ENCODE measurements around the gene USP31. TPM values are rescaled to one million over a fixed set of nuclear protein-coding genes. Genes with fewer than 3 reads are reported as not detected.
"Not testable (repeated sequence)": the region's sequence is repeated elsewhere in the genome, so short reads cannot be mapped to it uniquely, and the experiment has no call there.

The USP31 gene
- total and polyA plus RNA-seq, 2 of the 13 experiments (the other 11 are each of a cell fraction or from before 2014, with no cell fraction given) = 22.5 to 23.3 TPM

- 0 out of 2 replicates have a peak, but pooled peaks have one; percentile 9 for TF ChIP-seq ZNF121 (CRISPR knock-in tag; IDR thresholded peaks at IDR 0.05)
- peak; percentile 98 for TF ChIP-seq ZBTB38 (CRISPR knock-in tag; IDR thresholded peaks at IDR 0.05)
- peak; percentile 55; the same call in 1 of the 2 replicates for TF ChIP-seq ZBTB26 (CRISPR knock-in tag; IDR thresholded peaks at IDR 0.05; ENCODE audit: borderline replicate concordance)
- not testable (repeated sequence) for TF ChIP-seq LCORL, SOX6, FOXP1 (IDR thresholded peaks at IDR 0.05)
- TF ChIP-seq LCORL (CRISPR knock-in tag; IDR thresholded peaks at IDR 0.05) = peak; percentile 68
- TF ChIP-seq, protein P1, sequence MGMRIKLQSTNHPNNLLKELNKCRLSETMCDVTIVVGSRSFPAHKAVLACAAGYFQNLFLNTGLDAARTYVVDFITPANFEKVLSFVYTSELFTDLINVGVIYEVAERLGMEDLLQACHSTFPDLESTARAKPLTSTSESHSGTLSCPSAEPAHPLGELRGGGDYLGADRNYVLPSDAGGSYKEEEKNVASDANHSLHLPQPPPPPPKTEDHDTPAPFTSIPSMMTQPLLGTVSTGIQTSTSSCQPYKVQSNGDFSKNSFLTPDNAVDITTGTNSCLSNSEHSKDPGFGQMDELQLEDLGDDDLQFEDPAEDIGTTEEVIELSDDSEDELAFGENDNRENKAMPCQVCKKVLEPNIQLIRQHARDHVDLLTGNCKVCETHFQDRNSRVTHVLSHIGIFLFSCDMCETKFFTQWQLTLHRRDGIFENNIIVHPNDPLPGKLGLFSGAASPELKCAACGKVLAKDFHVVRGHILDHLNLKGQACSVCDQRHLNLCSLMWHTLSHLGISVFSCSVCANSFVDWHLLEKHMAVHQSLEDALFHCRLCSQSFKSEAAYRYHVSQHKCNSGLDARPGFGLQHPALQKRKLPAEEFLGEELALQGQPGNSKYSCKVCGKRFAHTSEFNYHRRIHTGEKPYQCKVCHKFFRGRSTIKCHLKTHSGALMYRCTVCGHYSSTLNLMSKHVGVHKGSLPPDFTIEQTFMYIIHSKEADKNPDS (CRISPR knock-in tag; IDR thresholded peaks at IDR 0.05) = peak; percentile 52; the same call in 1 of the 2 replicates
- TF ChIP-seq SP5 (CRISPR knock-in tag; IDR thresholded peaks at IDR 0.05; ENCODE audit: borderline replicate concordance, low read depth) = peak; percentile 63
- peak; percentile 73; the same call in 1 of the 2 replicates for TF ChIP-seq HNRNPL (IDR thresholded peaks at IDR 0.05; ENCODE audit: low read depth, low read length)
- TF ChIP-seq ZMYM4 (CRISPR knock-in tag; IDR thresholded peaks at IDR 0.05) = peak; percentile 82
- TF ChIP-seq ZNF547 (CRISPR knock-in tag; IDR thresholded peaks at IDR 0.05) = 0 out of 2 replicates have a peak, but pooled peaks have one; percentile 37
- TF ChIP-seq, protein P2, sequence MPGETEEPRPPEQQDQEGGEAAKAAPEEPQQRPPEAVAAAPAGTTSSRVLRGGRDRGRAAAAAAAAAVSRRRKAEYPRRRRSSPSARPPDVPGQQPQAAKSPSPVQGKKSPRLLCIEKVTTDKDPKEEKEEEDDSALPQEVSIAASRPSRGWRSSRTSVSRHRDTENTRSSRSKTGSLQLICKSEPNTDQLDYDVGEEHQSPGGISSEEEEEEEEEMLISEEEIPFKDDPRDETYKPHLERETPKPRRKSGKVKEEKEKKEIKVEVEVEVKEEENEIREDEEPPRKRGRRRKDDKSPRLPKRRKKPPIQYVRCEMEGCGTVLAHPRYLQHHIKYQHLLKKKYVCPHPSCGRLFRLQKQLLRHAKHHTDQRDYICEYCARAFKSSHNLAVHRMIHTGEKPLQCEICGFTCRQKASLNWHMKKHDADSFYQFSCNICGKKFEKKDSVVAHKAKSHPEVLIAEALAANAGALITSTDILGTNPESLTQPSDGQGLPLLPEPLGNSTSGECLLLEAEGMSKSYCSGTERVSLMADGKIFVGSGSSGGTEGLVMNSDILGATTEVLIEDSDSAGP (CRISPR knock-in tag; IDR thresholded peaks at IDR 0.05; ENCODE audit: borderline replicate concordance) = peak; percentile 62; the same call in 1 of the 2 replicates
- TF ChIP-seq SOX6 (CRISPR knock-in tag; IDR thresholded peaks at IDR 0.05) = peak; percentile 77
- TF ChIP-seq ZNF891 (CRISPR knock-in tag; IDR thresholded peaks at IDR 0.05) = peak; percentile 23
- 0 out of 2 replicates have a peak, but pooled peaks have one; percentile 61 for TF ChIP-seq ZNF274 (CRISPR knock-in tag; IDR thresholded peaks at IDR 0.05)
- TF ChIP-seq FOXP1 (CRISPR knock-in tag; IDR thresholded peaks at IDR 0.05) = 0 out of 2 replicates have a peak, but pooled peaks have one; percentile 43
- peak; percentile 73; the same call in 1 of the 2 replicates for TF ChIP-seq ZNF350 (CRISPR knock-in tag; IDR thresholded peaks at IDR 0.05; ENCODE audit: borderline replicate concordance, low read depth)
- peak; percentile 86; the same call in 1 of the 2 replicates for TF ChIP-seq ZFP41 (CRISPR knock-in tag; IDR thresholded peaks at IDR 0.05; ENCODE audit: borderline replicate concordance)
- peak; percentile 41; the same call in 1 of the 2 replicates for TF ChIP-seq ZBTB7B (CRISPR knock-in tag; IDR thresholded peaks at IDR 0.05)
- TF ChIP-seq IKZF5 (CRISPR knock-in tag; IDR thresholded peaks at IDR 0.05) = 0 out of 2 replicates have a peak, but pooled peaks have one; percentile 47
- TF ChIP-seq ZNF230 (CRISPR knock-in tag; IDR thresholded peaks at IDR 0.05) = 0 out of 2 replicates have a peak, but pooled peaks have one; percentile 40
- TF ChIP-seq, protein P3, sequence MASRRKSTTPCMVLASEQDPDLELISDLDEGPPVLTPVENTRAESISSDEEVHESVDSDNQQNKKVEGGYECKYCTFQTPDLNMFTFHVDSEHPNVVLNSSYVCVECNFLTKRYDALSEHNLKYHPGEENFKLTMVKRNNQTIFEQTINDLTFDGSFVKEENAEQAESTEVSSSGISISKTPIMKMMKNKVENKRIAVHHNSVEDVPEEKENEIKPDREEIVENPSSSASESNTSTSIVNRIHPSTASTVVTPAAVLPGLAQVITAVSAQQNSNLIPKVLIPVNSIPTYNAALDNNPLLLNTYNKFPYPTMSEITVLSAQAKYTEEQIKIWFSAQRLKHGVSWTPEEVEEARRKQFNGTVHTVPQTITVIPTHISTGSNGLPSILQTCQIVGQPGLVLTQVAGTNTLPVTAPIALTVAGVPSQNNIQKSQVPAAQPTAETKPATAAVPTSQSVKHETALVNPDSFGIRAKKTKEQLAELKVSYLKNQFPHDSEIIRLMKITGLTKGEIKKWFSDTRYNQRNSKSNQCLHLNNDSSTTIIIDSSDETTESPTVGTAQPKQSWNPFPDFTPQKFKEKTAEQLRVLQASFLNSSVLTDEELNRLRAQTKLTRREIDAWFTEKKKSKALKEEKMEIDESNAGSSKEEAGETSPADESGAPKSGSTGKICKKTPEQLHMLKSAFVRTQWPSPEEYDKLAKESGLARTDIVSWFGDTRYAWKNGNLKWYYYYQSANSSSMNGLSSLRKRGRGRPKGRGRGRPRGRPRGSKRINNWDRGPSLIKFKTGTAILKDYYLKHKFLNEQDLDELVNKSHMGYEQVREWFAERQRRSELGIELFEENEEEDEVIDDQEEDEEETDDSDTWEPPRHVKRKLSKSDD (CRISPR knock-in tag; IDR thresholded peaks at IDR 0.05; ENCODE audit: low read depth) = 0 out of 2 replicates have a peak, but pooled peaks have one; percentile 57
Measured at GRCh38 chr16:23094136-23094535, 55.1 kb downstream of the USP31 start (continued).

Measured in HepG2 (cell line).